22Rv1 (cell line): ENCODE measurements around the gene SOX5.

Experiments
- CTCF ChIP-seq: fragments of 450-650 bp; IDR thresholded peaks from 2 replicates; pipeline ENCODE4 v1.5.1; 2017; ENCODE audit warnings: mild to moderate bottlenecking
- ZFX ChIP-seq: fragments of 450-650 bp; IDR thresholded peaks from 2 replicates; pipeline ENCODE4 v1.6.1; 2017; ENCODE audit warnings: antibody characterized with exemption, borderline replicate concordance

- TF ChIP-seq CTCF, result no peak
- no peak for TF ChIP-seq ZFX
These were observed 64.6 kb downstream of the SOX5 start for GRCh38 chr12:23884909-23885308.
